CD4-positive, CD25-positive, alpha-beta regulatory T cell (primary cell): ENCODE data around the gene FZD10. TPM values are rescaled to one million over a fixed set of nuclear protein-coding genes. Genes with fewer than 3 reads are reported as not detected.

Experiments
- ATAC-seq, 2 donors: fragments of 150-1000 bp; cut with Tn5 transposase; one replicate each; pipeline ENCODE4 v1.10.0; 2021; ENCODE audit warnings: low read depth in 2 of 2, moderate number of reproducible peaks in 2 of 2, moderate library complexity in 1 of 2
- DNase-seq, 3 donors: peaks; one replicate each; pipeline versions ENCODE4 v3.0.0 to v3.0.0-alpha.2; 2012 to 2022; ENCODE audit warnings: mixed read lengths in 1 of 3
- H3K27ac ChIP-seq: one replicate; pipeline ENCODE4 v1.7.0; 2013; ENCODE audit warnings: mild to moderate bottlenecking, low read length; ENCODE audit not compliant: insufficient read depth, poor library complexity, severe bottlenecking
- H3K27me3 ChIP-seq: one replicate; pipeline ENCODE4 v1.7.0; 2013; ENCODE audit warnings: low read length; ENCODE audit not compliant: control insufficient read depth, insufficient read depth
- H3K36me3 ChIP-seq: one replicate; pipeline ENCODE4 v1.7.0; 2013; ENCODE audit warnings: mild to moderate bottlenecking, low read length, moderate library complexity; ENCODE audit not compliant: control insufficient read depth, insufficient read depth
- H3K4me1 ChIP-seq: 2 replicates; pipeline ENCODE4 v1.7.0; 2013; ENCODE audit warnings: mild to moderate bottlenecking, low read length; ENCODE audit not compliant: insufficient read depth, control insufficient read depth, poor library complexity, severe bottlenecking
- H3K4me3 ChIP-seq: one replicate; pipeline ENCODE4 v1.7.0; 2013; ENCODE audit warnings: low read depth, mild to moderate bottlenecking, low read length, moderate library complexity
- H3K9me3 ChIP-seq, 2 experiments: 1 replicate in 1 of 2; 2 replicates in 1 of 2; pipeline ENCODE4 v1.7.0; 2013; ENCODE audit warnings: low read length in 2 of 2, mild to moderate bottlenecking in 1 of 2, moderate library complexity in 1 of 2; ENCODE audit not compliant: control insufficient read depth in 2 of 2
- H3K27ac Mint-ChIP-seq, 3 donors: one replicate each; pipeline ENCODE4 v1.8.0; 2020 to 2022; ENCODE audit warnings: mild to moderate bottlenecking in 3 of 3, mixed read lengths in 3 of 3, moderate library complexity in 2 of 3
- H3K27me3 Mint-ChIP-seq: one replicate; pipeline ENCODE4 v1.8.0; 2022; ENCODE audit warnings: mild to moderate bottlenecking, mixed read lengths
- H3K36me3 Mint-ChIP-seq: one replicate; pipeline ENCODE4 v1.8.0; 2020; ENCODE audit warnings: mixed read lengths
- H3K4me1 Mint-ChIP-seq, 4 donors: one replicate each; pipeline ENCODE4 v1.8.0; 2020 to 2022; ENCODE audit warnings: mixed read lengths in 4 of 4, mild to moderate bottlenecking in 1 of 4
- H3K4me3 Mint-ChIP-seq, 4 donors: one replicate each; pipeline ENCODE4 v1.8.0; 2020 to 2022; ENCODE audit warnings: mild to moderate bottlenecking in 4 of 4, mixed read lengths in 4 of 4, moderate library complexity in 3 of 4
- H3K9me3 Mint-ChIP-seq, 7 donors: one replicate each; pipeline ENCODE4 v1.8.0; 2020 to 2022; ENCODE audit warnings: mixed read lengths in 7 of 7, mild to moderate bottlenecking in 3 of 7, moderate library complexity in 2 of 7
- polyA plus RNA-seq, 4 donors: library from polyadenylated mRNA; unstranded; fragments of 300-500 nt; fragmentation: Illumina TruSeq; gene quantifications; one replicate each; pipeline ENCODE4 v1.2.3, GENCODE V29; 2021
- total RNA-seq: library from RNA; stranded (reverse); gene quantifications from one replicate; pipeline ENCODE4 v1.2.3, GENCODE V29; 2022

The FZD10 gene
- total and polyA plus RNA-seq, 5 donors from 2014 or later: not detected

DNA sequence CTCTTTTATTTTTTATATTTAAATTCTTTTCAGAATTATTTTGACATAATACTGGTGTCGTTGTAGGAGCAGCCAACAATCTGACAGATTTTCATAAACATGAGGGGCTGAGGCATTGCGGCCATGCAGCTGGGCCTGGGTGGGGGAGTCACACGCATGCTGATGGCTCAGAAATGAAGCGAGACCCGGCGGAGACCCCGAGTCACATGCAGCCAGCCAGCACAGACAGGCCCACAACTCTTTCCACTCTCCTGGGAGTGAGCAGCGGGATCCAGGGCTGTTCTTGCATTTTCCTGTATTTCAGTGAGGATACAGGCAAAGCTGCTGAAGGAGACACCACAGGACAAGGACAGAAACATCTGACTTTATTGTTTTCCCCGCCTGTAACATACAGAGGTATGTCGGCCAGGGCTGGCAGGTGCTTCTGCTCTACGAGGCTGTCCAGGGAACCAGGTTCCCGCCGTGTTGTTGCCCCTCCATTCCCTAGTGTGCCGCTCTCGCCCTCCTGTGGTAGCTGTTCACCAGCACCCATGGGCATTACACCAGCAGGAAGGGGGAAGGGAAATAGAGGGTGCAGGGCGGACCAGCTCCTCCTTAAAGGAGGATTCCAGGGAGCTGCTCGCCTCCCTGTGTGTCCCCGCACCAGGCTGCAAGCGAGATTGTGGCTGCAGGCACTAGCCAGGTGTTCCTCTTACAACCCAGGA is 30.5 kb downstream of the FZD10 start:
- no peaks in the 10 kb centered on the region for H3K27me3 ChIP-seq
- H3K27me3 Mint-ChIP-seq: peaks cover 4% of the 10 kb centered on the region
- ATAC-seq (no peak), DNase-seq (no peak)
- no peaks in the 10 kb centered on the region for H3K9me3 ChIP-seq
- peaks cover 0 to 7% (median 1%) of the 10 kb centered on the region in 7 donors for H3K9me3 Mint-ChIP-seq
- no peaks in the 10 kb centered on the region for H3K36me3 Mint-ChIP-seq
- H3K4me3 Mint-ChIP-seq: no peak overlapping the region
- H3K27ac ChIP-seq: no peak overlapping the region
- no peak overlapping the region for H3K4me3 ChIP-seq
- no peaks in the 10 kb centered on the region for H3K4me1 Mint-ChIP-seq
- H3K4me1 ChIP-seq: no peaks in the 10 kb centered on the region
- H3K36me3 ChIP-seq: no peaks in the 10 kb centered on the region
- no peak overlapping the region for H3K27ac Mint-ChIP-seq

- DNase-seq (no peak), ATAC-seq (no peak)
- Histone ChIP-seq H3K4me1 (no peaks in the 10 kb centered on the region), H3K9me3 (no peaks in the 10 kb centered on the region), H3K27ac (no peak overlapping the region), H3K4me3 (no peak overlapping the region), H3K27me3 (no peaks in the 10 kb centered on the region), H3K36me3 (no peaks in the 10 kb centered on the region)
- H3K4me1 Mint-ChIP-seq: no peaks in the 10 kb centered on the region
- H3K27me3 Mint-ChIP-seq: peaks cover 4% of the 10 kb centered on the region
- H3K36me3 Mint-ChIP-seq: no peaks in the 10 kb centered on the region
- peaks cover 0 to 7% (median 1%) of the 10 kb centered on the region in 7 donors for H3K9me3 Mint-ChIP-seq
- H3K27ac Mint-ChIP-seq: no peak overlapping the region
- no peak overlapping the region for H3K4me3 Mint-ChIP-seq
Observed at GRCh38 chr12:130194154-130194553, 31.9 kb downstream of the FZD10 start.

DNA sequence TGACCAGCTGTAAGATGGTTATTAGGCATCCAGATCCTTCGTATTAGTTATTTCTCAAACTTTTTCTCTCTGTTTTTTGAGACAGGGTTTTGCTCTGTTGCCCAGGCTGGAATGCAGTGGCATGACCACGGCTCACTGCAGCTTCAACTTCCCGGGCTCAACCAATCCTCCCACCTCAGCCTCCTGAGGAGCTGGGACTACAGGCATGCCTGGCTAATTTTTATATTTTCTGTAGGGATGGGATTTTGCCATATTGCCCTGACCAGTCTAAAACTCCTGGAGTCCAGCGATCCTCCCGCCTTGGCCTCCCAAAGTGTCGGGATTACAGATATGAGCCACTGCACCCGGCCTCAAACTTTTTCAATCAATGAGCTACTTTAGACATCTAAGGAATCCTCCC is 33.1 kb downstream of the FZD10 start:
- no peak overlapping the region for H3K27ac Mint-ChIP-seq

DNA sequence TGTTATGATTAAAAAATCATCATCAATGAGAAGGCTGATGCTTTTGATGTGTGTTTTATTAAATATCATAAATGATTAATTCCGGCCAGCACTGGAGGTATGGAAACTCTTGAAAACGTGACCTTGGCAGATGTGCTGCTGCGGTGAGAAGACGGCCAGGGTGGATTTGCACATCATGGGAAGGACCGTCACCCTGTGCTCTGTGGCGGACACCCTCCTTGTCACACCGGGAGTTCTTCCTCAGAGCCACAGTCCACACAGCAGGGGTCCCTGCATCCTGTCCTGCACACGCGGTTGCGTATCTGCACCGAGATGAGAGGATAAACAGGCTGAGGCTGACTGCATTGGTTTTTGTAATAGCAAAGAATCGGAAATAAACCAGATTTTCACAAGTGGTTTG is 33.5 kb downstream of the FZD10 start:
- H3K27ac Mint-ChIP-seq: no peak overlapping the region
- H3K36me3 ChIP-seq: no peaks in the 10 kb centered on the region
- H3K4me1 Mint-ChIP-seq: no peaks in the 10 kb centered on the region
- DNase-seq: no peak
- H3K27ac ChIP-seq: no peak overlapping the region
- H3K4me1 ChIP-seq: no peaks in the 10 kb centered on the region
- ATAC-seq: no peak
- no peaks in the 10 kb centered on the region for H3K36me3 Mint-ChIP-seq
- peaks cover 0 to 10% (median 3%) of the 10 kb centered on the region in 7 donors for H3K9me3 Mint-ChIP-seq
- H3K27me3 Mint-ChIP-seq: no peaks in the 10 kb centered on the region
- H3K4me3 ChIP-seq: no peak overlapping the region
- H3K27me3 ChIP-seq: no peaks in the 10 kb centered on the region
- no peak overlapping the region for H3K4me3 Mint-ChIP-seq
- no peaks in the 10 kb centered on the region for H3K9me3 ChIP-seq

More for the DNA sequence above, 33.1 kb downstream of the FZD10 start:
- Mint-ChIP-seq H3K4me3 (no peak overlapping the region), H3K4me1 (no peaks in the 10 kb centered on the region), H3K36me3 (no peaks in the 10 kb centered on the region), H3K9me3 (peaks cover 0 to 9% (median 1%) of the 10 kb centered on the region in 7 donors), H3K27me3 (peaks cover under 1% of the 10 kb centered on the region)
- H3K36me3 ChIP-seq: no peaks in the 10 kb centered on the region
- H3K27ac ChIP-seq: no peak overlapping the region
- no peaks in the 10 kb centered on the region for H3K27me3 ChIP-seq
- H3K4me1 ChIP-seq: no peaks in the 10 kb centered on the region
- H3K9me3 ChIP-seq: no peaks in the 10 kb centered on the region
- no peak overlapping the region for H3K4me3 ChIP-seq
- DNase-seq: no peak
- no peak for ATAC-seq

GRCh38 chr12:130196827-130197226 is 34.6 kb downstream of the FZD10 start:
- Mint-ChIP-seq H3K27me3 (no peaks in the 10 kb centered on the region), H3K27ac (no peak overlapping the region), H3K36me3 (no peaks in the 10 kb centered on the region), H3K4me1 (no peaks in the 10 kb centered on the region), H3K4me3 (no peak overlapping the region), H3K9me3 (peaks cover 0 to 5% (median 2%) of the 10 kb centered on the region in 7 donors)
- no peaks in the 10 kb centered on the region for H3K4me1 ChIP-seq
- no peak for ATAC-seq
- no peaks in the 10 kb centered on the region for H3K27me3 ChIP-seq
- H3K36me3 ChIP-seq: no peaks in the 10 kb centered on the region
- H3K9me3 ChIP-seq: no peaks in the 10 kb centered on the region
- H3K27ac ChIP-seq: no peak overlapping the region
- no peak for DNase-seq
- H3K4me3 ChIP-seq: no peak overlapping the region

DNA sequence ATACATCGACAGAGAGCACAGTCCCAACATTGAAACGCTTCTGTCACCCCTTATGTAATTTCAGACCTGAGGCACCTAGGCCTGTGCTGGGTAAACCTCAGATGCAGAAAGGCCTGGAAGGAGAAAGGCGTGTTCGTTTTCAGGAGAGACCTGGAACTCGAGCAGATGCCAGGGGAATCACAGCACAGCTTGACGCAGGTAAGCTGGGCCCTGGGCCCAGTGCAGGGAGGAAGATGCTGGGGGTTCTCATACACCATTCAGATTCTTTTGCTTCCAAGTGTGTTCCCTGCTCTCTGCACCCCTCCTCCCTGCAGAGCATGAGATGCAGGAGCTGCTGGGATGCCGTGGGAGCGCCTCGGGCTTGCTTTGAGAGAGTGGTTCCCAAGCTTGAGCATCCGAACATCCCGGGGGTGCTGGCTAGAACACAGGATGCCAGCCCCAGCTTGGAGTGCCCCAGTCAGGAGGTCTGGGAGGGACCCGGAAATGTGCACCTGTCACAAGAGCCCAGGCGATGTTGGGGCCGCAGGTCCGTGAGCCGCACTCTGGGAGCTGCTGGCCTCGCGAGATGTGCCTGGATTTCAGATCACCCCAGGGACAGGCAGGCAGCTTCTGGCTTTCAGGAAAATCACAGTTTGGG is 35.9 kb downstream of the FZD10 start:
- ATAC-seq (no peak), DNase-seq (no peak)
- peaks cover 0 to 7% (median 3%) of the 10 kb centered on the region in 7 donors for H3K9me3 Mint-ChIP-seq
- H3K36me3 Mint-ChIP-seq: no peaks in the 10 kb centered on the region
- no peaks in the 10 kb centered on the region for H3K27me3 Mint-ChIP-seq
- H3K4me3 Mint-ChIP-seq: no peak overlapping the region
- H3K27ac Mint-ChIP-seq: no peak overlapping the region
- Histone ChIP-seq H3K27ac (no peak overlapping the region), H3K4me3 (no peak overlapping the region), H3K36me3 (no peaks in the 10 kb centered on the region), H3K9me3 (no peaks in the 10 kb centered on the region), H3K4me1 (no peaks in the 10 kb centered on the region), H3K27me3 (no peaks in the 10 kb centered on the region)
- no peaks in the 10 kb centered on the region for H3K4me1 Mint-ChIP-seq

DNA sequence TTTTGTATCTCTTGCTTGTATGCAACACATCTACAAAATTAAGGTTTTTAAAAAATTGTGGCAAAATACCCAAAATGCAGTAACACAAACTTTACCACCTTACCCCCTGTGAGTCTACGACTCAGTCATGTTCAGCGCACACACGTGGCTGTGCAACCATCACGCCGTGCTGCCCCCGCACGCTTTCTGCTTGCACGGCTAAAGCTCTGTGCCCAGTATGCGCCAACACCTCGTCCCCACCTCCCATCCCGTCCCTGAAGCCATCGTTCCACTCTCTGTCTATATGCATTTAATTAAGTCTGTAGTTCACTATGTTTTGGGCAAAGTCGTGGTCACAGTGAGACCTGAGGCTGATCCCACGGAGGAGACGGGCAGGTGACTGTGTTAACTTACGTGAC is 36.4 kb downstream of the FZD10 start:
- DNase-seq (no peak), ATAC-seq (no peak)
- Histone ChIP-seq H3K27ac (no peak overlapping the region), H3K27me3 (no peaks in the 10 kb centered on the region), H3K4me3 (no peak overlapping the region), H3K9me3 (no peaks in the 10 kb centered on the region), H3K4me1 (no peaks in the 10 kb centered on the region), H3K36me3 (no peaks in the 10 kb centered on the region)
- peaks cover 0 to 12% (median 3%) of the 10 kb centered on the region in 7 donors for H3K9me3 Mint-ChIP-seq
- peaks cover 2% of the 10 kb centered on the region for H3K27me3 Mint-ChIP-seq
- H3K4me1 Mint-ChIP-seq: no peaks in the 10 kb centered on the region
- no peak overlapping the region for H3K4me3 Mint-ChIP-seq
- no peaks in the 10 kb centered on the region for H3K36me3 Mint-ChIP-seq
- H3K27ac Mint-ChIP-seq: no peak overlapping the region
